ENCODE data around the gene ZCCHC7.

DNA sequence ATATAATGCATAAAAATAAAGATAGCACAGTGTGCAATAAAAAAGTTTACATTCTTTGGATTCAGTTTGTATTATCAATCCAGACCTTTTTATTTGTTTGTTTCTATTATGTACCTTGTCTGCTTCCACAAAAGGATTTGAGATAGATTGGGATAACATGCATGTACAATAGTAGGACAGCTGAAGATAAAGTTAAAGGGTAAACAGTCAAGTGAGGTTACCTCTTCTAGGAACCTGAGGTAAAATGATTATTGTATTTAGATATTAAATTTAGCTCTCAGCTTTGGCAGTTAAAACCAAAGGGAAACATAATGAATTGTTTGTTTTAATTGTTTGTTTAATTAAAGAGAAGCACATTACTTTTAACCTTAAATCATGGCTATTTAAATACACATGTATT, 81.7 kb downstream of the ZCCHC7 start:
- no peak for TF ChIP-seq REST (IDR thresholded peaks at IDR 0.05; ENCODE audit: insufficient read depth in 1 of 2, low read depth in 2 of 2, low read length in 2 of 2)
- TF ChIP-seq POLR2AphosphoS5 (IDR thresholded peaks at IDR 0.05; ENCODE audit: low read depth, low read length), result no peak
- TF ChIP-seq SIN3A (IDR thresholded peaks at IDR 0.05; ENCODE audit: borderline replicate concordance, insufficient read depth, low read length), result no peak
- no peak for TF ChIP-seq TAF1 (IDR thresholded peaks at IDR 0.05; ENCODE audit: borderline replicate concordance, insufficient read depth, low read length)
- no peak for TF ChIP-seq FOXP2 (optimal IDR thresholded peaks at IDR 0.05; ENCODE audit: borderline replicate concordance, extremely low read depth, extremely low read length, insufficient read depth)

All from PFSK-1 (cell line).